GM19467 (cell line): ENCODE data around the gene TTC17.
"Not testable (repeated sequence)": the region's sequence is repeated elsewhere in the genome, so short reads cannot be mapped to it uniquely, and the experiment has no call there.

Source experiments
- ATAC-seq: cut with Tn5 transposase; IDR thresholded peaks from one replicate; pipeline ENCODE4 v1.9.1; 2021; ENCODE audit warnings: mild to moderate bottlenecking, moderate library complexity; ENCODE audit not compliant: unreplicated experiment

Gene TTC17

DNA sequence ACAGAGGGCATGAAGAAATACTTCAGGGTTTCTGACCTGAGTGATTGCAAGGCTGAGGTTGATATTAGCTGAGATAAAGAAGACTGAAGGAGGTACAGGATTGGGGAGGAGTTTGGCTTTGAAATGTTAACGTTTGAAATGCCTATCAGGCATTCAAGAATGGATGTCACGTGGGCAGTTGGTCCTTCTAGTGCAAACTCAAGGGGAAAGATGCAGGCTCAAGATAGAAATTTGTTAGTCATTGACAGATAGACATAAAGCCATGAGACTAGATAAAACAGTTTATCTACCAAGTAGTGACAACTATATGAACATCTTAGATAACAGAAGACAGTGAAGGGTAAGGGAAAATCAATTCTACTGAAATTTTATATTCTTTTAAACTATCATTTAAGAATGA lies 23.1 kb downstream of the TTC17 start:
- no peak for ATAC-seq

DNA sequence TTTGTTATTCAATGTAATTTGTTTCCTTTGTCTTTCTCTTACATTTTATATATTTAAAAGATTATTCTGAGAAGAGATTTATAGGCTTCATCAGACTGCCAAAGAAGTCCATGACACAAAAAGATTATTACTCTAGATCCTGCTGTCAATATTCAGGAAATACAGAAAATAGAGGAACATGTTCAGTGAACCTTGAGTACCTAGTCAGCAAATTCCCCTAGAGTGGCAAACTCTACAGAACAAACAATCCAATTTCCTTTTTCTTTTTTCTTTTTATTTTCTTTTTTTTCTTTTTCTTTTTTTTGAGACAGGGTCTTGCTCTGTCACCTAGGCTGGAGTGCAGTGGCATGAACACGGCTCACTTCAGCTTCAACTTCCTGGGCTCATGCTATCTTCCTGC lies 23.9 kb downstream of the TTC17 start:
- ATAC-seq = no peak

GRCh38 chr11:43384393-43384792 lies 25.7 kb downstream of the TTC17 start:
- no peak for ATAC-seq

DNA sequence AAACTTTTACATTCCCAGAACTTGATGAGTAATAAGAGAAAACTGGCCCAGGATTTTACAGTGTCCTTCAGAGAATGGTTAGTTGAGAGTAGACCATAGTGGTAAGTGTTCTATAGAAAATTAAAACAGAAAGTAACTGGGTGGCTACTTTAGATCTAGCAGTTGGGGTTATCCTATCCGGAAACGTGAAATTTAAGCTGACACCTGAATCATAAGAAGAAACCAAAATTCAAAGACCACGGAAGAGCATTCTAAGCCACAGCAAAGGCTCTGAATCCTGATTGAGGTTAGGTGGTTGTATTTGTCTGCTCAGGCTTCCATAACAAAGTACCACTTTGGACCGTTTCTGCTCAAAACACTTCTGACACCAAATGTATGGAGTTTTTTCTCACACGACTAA lies 34.0 kb downstream of the TTC17 start:
- no peak for ATAC-seq

GRCh38 chr11:43393765-43394355 lies 35.1 kb downstream of the TTC17 start:
- no peak for ATAC-seq

- no peak for ATAC-seq
Measured at GRCh38 chr11:43396617-43397016, 37.9 kb downstream of the TTC17 start.

- no peak for ATAC-seq
Measured at GRCh38 chr11:43397251-43397650, 38.5 kb downstream of the TTC17 start.

- no peak for ATAC-seq
Measured at GRCh38 chr11:43399983-43400630, 41.4 kb downstream of the TTC17 start.

GRCh38 chr11:43401252-43401651 lies 42.5 kb downstream of the TTC17 start:
- no peak for ATAC-seq

- not testable (repeated sequence) for ATAC-seq
Measured at GRCh38 chr11:43401811-43402210, 43.1 kb downstream of the TTC17 start.

- no peak for ATAC-seq
Measured at GRCh38 chr11:43403357-43404231, 44.9 kb downstream of the TTC17 start.

DNA sequence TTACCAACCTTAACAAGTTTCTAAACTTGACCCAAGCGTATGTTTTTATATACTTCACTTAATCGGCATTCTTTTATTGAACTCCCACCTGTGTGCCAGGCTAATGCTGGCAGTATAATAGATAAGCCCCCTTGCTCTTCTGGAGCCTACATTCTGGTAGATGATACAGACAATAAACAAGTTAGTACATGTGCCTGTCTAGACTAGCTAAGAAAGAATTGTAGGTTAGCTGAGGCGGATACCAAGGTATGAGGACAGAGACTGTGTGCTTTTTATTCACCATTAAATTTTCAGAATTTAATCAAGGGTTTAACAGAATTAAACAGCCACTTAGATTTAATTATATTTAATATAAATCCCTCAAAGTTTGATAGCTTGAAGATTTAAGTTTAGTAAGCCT lies 45.7 kb downstream of the TTC17 start:
- no peak for ATAC-seq

GRCh38 chr11:43404836-43405479 lies 46.2 kb downstream of the TTC17 start:
- ATAC-seq = no peak

DNA sequence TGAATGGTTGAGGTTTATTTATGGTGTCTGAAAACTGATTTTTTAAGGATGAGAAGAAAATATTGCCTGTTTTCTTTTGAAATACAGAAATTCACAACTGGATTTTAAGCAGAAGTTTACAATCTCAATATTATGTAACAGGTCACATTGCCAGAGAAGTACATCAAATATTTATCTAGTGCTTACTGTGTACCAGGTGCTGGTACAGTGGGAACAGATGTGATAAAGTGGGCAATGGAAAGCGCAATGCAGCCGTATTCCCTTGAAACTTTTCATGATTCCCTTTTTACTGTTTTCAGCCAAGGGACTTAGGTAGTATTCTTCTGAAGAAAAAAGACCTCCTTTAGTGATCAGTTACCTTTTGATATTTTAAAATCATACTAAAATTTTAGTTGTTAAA lies 49.6 kb downstream of the TTC17 start:
- no peak for ATAC-seq

DNA sequence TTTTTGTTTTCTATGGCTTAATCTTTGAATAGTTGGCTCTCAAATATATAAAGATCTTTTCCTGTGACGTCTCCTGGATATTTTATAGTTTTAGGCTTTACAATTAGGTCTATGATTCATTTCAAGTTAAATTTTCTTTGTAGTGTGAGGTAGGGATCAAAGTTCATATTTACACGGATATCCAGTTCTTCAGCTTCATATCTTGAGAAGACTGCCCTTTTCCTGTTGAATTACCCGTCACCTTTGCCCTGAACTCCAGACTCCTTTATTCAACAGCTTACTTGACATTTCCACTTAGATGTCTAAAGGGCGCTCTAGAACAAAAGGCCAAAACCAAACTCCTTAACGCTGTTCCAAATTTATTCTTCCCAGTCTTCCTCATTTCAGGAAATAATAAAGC lies 51.7 kb downstream of the TTC17 start:
- ATAC-seq = no peak

- no peak for ATAC-seq
Measured at GRCh38 chr11:43418197-43418596, 59.5 kb downstream of the TTC17 start.

GRCh38 chr11:43419460-43419859 lies 60.7 kb downstream of the TTC17 start:
- no peak for ATAC-seq

DNA sequence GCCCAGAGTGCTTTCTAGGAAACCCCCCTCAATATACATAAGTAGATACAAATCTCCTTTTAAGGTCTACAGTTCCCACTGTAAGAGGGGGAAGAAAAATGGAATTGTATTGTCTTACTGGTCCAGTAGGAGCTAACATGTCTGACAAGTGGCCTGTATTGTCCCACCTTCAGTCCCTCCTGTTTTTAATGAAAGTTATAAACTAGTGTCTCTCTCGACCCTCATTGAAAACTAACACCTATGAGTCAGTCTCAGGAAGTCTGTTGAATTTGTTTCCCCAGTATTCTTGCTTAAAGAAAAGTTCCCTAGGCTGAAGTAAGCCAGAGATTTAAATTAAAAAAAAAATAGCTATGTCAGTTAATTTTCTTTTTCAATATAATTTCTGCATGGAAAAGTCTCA lies 69.3 kb downstream of the TTC17 start:
- no peak for ATAC-seq

- not testable (repeated sequence) for ATAC-seq
Measured at GRCh38 chr11:43430916-43431315, 72.2 kb downstream of the TTC17 start.

DNA sequence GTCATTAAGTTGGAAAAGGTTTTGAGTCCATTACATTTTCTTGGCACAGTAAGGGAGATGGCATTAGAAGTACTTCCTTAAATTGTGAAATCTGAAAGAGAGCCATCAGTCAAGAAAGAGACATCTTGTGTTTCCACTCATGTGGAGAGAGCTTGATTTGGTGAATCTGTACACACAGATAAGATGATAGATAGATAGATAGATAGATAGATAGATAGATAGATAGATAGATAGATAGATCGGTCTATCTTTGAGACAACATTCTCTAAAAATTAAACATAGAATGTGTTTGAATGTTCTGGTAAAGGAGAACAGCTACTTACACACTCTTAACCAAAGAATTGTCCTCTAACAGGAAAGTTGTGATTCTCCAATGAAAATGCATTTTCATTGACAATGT lies 76.2 kb downstream of the TTC17 start:
- ATAC-seq = no peak

GRCh38 chr11:43440486-43440885 lies 81.8 kb downstream of the TTC17 start:
- no peak for ATAC-seq

GRCh38 chr11:43443811-43444210 lies 85.1 kb downstream of the TTC17 start:
- ATAC-seq = no peak
